Mesenchymal stem cell (in vitro differentiated cells and primary cell): ENCODE data around the gene TPTE2.
"Not testable (repeated sequence)": the region's sequence is repeated elsewhere in the genome, so short reads cannot be mapped to it uniquely, and the experiment has no call there.

ENCODE experiments used
- DNase-seq: peaks from one replicate; pipeline ENCODE4 v3.0.0-alpha.2; 2013
- H2AFZ ChIP-seq: one replicate; pipeline ENCODE4 v1.6.1; 2013; ENCODE audit warnings: low read depth, mild to moderate bottlenecking, control low read depth, inconsistent platforms, low read length, moderate library complexity
- H2AK5ac ChIP-seq: 2 replicates; pipeline ENCODE4 v1.6.1; 2013; ENCODE audit warnings: low read length, moderate library complexity, mild to moderate bottlenecking, inconsistent platforms; ENCODE audit not compliant: severe bottlenecking
- H2BK120ac ChIP-seq: one replicate; pipeline ENCODE4 v1.6.1; 2013; ENCODE audit warnings: low read depth, mild to moderate bottlenecking, inconsistent platforms, low read length, moderate library complexity
- H2BK12ac ChIP-seq, 2 experiments: one replicate each; pipeline ENCODE4 v1.6.1; 2013; ENCODE audit warnings: inconsistent platforms in 2 of 2, low read length in 2 of 2, mild to moderate bottlenecking in 2 of 2, moderate library complexity in 2 of 2, control low read depth in 1 of 2
- H2BK15ac ChIP-seq: one replicate; pipeline ENCODE4 v1.6.1; 2013; ENCODE audit warnings: mild to moderate bottlenecking, low read depth, inconsistent platforms; ENCODE audit not compliant: poor library complexity, severe bottlenecking
- H2BK5ac ChIP-seq: 2 replicates; pipeline ENCODE4 v1.6.1; 2013; ENCODE audit warnings: low read depth, mild to moderate bottlenecking, low read length, control low read depth, inconsistent platforms; ENCODE audit not compliant: poor library complexity, severe bottlenecking
- H3K14ac ChIP-seq, 2 experiments: one replicate each; pipeline ENCODE4 v1.6.1; 2013; ENCODE audit warnings: inconsistent platforms in 2 of 2, low read length in 2 of 2, control low read depth in 1 of 2, mild to moderate bottlenecking in 1 of 2, moderate library complexity in 1 of 2
- H3K18ac ChIP-seq, 2 experiments: one replicate each; pipeline ENCODE4 v1.6.1; 2013; ENCODE audit warnings: inconsistent platforms in 2 of 2, low read length in 2 of 2, control low read depth in 1 of 2, low read depth in 1 of 2, mild to moderate bottlenecking in 1 of 2
- H3K23ac ChIP-seq, 2 experiments: one replicate each; pipeline ENCODE4 v1.6.1; 2013; ENCODE audit warnings: inconsistent platforms in 2 of 2, low read length in 2 of 2, mild to moderate bottlenecking in 2 of 2, moderate library complexity in 2 of 2, control low read depth in 1 of 2
- H3K27ac ChIP-seq: 2 replicates; pipeline ENCODE4 v1.5.1; 2013; ENCODE audit warnings: mild to moderate bottlenecking, moderate library complexity, low read length, control low read depth, inconsistent platforms; ENCODE audit not compliant: poor library complexity, severe bottlenecking
- H3K27me3 ChIP-seq, 2 experiments: 2 replicates each; pipeline versions ENCODE4 v1.6.1 to v1.7.0; 2013; ENCODE audit warnings: low read length in 2 of 2, mild to moderate bottlenecking in 2 of 2, moderate library complexity in 2 of 2, control low read depth in 1 of 2, inconsistent platforms in 1 of 2; ENCODE audit not compliant: control insufficient read depth in 1 of 2, insufficient read depth in 1 of 2
- H3K36me3 ChIP-seq, 2 experiments: 2 replicates each; pipeline versions ENCODE4 v1.6.1 to v1.7.0; 2013; ENCODE audit warnings: low read length in 2 of 2, control low read depth in 1 of 2, inconsistent platforms in 1 of 2, low read depth in 1 of 2, mild to moderate bottlenecking in 1 of 2; ENCODE audit not compliant: insufficient read depth in 2 of 2, control insufficient read depth in 1 of 2
- H3K4ac ChIP-seq, 2 experiments: one replicate each; pipeline ENCODE4 v1.6.1; 2013; ENCODE audit warnings: inconsistent platforms in 2 of 2, low read length in 2 of 2, mild to moderate bottlenecking in 2 of 2, moderate library complexity in 2 of 2, control low read depth in 1 of 2, low read depth in 1 of 2
- H3K4me1 ChIP-seq: 2 replicates; pipeline ENCODE4 v1.6.1; 2013; ENCODE audit warnings: low read depth, low read length, control low read depth; ENCODE audit not compliant: control insufficient read depth, insufficient read depth
- H3K4me2 ChIP-seq: 2 replicates; pipeline ENCODE4 v1.6.1; 2013; ENCODE audit warnings: low read length, mild to moderate bottlenecking, inconsistent platforms; ENCODE audit not compliant: poor library complexity, severe bottlenecking
- H3K4me3 ChIP-seq, 2 experiments: 2 replicates each; pipeline versions ENCODE4 v1.5.1 to v1.7.0; 2013; ENCODE audit warnings: low read length in 2 of 2, mild to moderate bottlenecking in 2 of 2, control low read depth in 1 of 2, low read depth in 1 of 2; ENCODE audit not compliant: insufficient read depth in 1 of 2
- H3K79me1 ChIP-seq: replicated peaks from 2 replicates; pipeline ENCODE4 v1.6.1; 2013; ENCODE audit warnings: mild to moderate bottlenecking, control low read depth, low read length, inconsistent platforms; ENCODE audit not compliant: poor library complexity, severe bottlenecking
- H3K9ac ChIP-seq: 2 replicates; pipeline ENCODE4 v1.7.0; 2013; ENCODE audit warnings: mild to moderate bottlenecking, low read length, moderate library complexity
- H3K9me3 ChIP-seq: 2 replicates; pipeline ENCODE4 v1.7.0; 2013; ENCODE audit warnings: mild to moderate bottlenecking, low read length; ENCODE audit not compliant: control insufficient read depth
- H4K8ac ChIP-seq: one replicate; pipeline ENCODE4 v1.6.1; 2013; ENCODE audit warnings: inconsistent platforms, mild to moderate bottlenecking, low read length, moderate library complexity
- H4K91ac ChIP-seq: one replicate; pipeline ENCODE4 v1.6.1; 2013; ENCODE audit warnings: mild to moderate bottlenecking, low read length, inconsistent platforms
- WGBS: methylation state at CpG from one replicate; pipeline ENCODE4 v1.1.7; 2013; ENCODE audit warnings: mixed read lengths; 5-methylcytosine and 5-hydroxymethylcytosine counted together

Gene TPTE2

DNA sequence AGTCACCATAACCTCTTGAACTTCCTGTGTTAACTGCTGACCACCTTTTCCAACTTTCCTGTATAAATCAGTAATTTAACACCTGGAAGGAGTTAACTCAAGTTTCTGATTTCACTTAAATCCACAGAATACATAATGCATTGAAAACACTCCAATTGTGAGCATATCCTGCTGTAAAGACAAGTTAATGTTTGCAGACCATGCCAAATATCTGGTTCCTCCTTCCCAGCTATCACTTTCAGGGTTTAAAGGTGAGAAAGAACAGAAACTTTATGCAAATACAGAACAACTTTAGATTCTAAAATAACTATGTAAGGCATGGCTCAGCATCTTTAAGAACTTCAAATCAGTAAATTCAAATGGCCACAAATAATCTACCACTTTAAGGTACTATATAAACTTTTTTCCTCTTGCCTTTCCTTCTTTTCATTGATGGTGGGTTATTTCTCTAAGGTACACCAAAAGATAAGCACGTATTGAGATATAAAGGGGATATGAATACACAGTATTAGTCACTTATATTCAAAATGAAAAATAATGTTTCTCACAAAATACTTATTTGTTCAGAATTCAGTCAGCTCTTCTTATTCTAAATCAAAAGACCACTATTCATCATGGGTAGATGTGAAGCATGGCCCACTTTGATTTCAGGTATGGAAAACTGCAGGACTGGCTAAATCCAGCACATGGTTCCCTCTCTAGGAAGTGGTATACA is 6.6 kb upstream of the TPTE2 start:
- H4K91ac ChIP-seq, result no peak overlapping the region
- WGBS, result no CpG with 5 or more reads among the region's 1 CpG
- no peak for DNase-seq

DNA sequence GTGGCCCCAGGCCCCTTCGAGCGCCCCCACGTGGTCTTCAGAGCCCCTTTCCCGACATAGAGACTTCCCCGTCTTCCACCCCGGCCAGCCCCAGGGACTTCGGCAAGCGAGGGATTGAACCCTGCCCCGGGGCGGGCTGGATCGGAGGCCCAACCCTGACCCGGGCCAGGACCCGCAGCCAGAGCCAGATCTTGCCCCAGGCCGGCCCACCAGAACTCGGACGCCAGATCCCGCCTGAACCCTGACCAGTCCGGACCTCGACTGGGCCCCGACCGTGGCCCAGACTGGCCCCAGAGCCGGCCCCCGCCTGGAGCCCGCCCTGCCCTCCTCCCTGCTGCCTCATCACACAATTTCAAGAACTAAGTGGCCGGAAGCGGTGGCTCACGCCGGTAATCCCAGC is 253 bp upstream of the TPTE2 start:
- 88% methylated on average over 27 of the region's 28 CpGs for WGBS
- H2BK5ac ChIP-seq, result no peak overlapping the region

More for the DNA sequence above, 6.6 kb upstream of the TPTE2 start:
- Histone ChIP-seq H2AFZ (no peak overlapping the region), H3K9ac (no peak overlapping the region), H2BK15ac (no peak overlapping the region), H3K4ac (no peak overlapping the region), H3K9me3 (no peaks in the 10 kb centered on the region), H3K4me3 (no peak overlapping the region), H3K23ac (no peak overlapping the region), H3K27me3 (peaks cover 0 to 5% of the 10 kb centered on the region in 2 experiments), H3K79me1 (no peaks in the 10 kb centered on the region), H3K4me2 (no peak overlapping the region), H2AK5ac (no peak overlapping the region), H3K14ac (no peak overlapping the region), H3K18ac (no peak overlapping the region), H2BK120ac (no peak overlapping the region), H3K27ac (no peak overlapping the region), H4K8ac (no peak overlapping the region), H3K36me3 (no peaks in the 10 kb centered on the region), H2BK12ac (no peak overlapping the region), H3K4me1 (no peaks in the 10 kb centered on the region), H2BK5ac (no peak overlapping the region)

DNA sequence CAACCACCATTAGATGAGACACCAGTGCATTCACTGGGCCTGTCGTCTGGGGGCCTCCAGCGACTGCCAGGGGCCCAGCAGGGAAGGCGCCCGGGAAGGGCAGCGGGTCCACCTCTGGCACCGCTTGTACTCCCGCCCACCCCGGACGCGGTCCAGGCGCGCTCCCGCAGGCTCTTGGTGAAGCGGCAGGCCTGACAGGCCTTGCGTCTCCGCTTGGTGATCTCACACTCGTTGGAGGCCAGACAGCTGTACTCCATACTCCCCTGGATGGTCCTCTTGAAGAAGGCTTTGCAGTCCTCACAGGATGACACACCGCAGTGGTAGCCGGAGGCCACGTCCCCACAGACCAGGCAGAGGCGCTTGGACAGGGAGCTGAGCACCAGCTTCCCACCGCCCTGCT is 660 bp downstream of the TPTE2 start:
- not testable (repeated sequence) for H2BK120ac ChIP-seq, H3K27ac ChIP-seq, H2BK5ac ChIP-seq, H3K27me3 ChIP-seq, H2BK12ac ChIP-seq, H3K14ac ChIP-seq, H4K91ac ChIP-seq, H3K4me2 ChIP-seq, H2BK15ac ChIP-seq, H2AK5ac ChIP-seq, H3K36me3 ChIP-seq, DNase-seq, H3K9me3 ChIP-seq, H4K8ac ChIP-seq, H3K4ac ChIP-seq, H2AFZ ChIP-seq, H3K18ac ChIP-seq, H3K4me3 ChIP-seq, H3K79me1 ChIP-seq, H3K9ac ChIP-seq, H3K4me1 ChIP-seq, H3K23ac ChIP-seq
- 85% methylated on average over 18 of the region's 22 CpGs for WGBS

More for the DNA sequence above, 253 bp upstream of the TPTE2 start:
- Histone ChIP-seq H3K27me3 (peaks cover 0 to 5% of the 10 kb centered on the region in 2 experiments), H3K4ac (no peak overlapping the region), H3K27ac (no peak overlapping the region), H3K79me1 (no peaks in the 10 kb centered on the region), H3K4me1 (no peaks in the 10 kb centered on the region), H2BK12ac (no peak overlapping the region), H4K8ac (no peak overlapping the region), H2AK5ac (no peak overlapping the region), H2BK120ac (no peak overlapping the region), H3K4me2 (no peak overlapping the region), H2BK15ac (no peak overlapping the region), H4K91ac (no peak overlapping the region), H3K18ac (no peak overlapping the region), H3K9ac (no peak overlapping the region), H2AFZ (no peak overlapping the region), H3K4me3 (no peak overlapping the region), H3K36me3 (no peaks in the 10 kb centered on the region), H3K14ac (no peak overlapping the region), H3K23ac (no peak overlapping the region), H3K9me3 (no peaks in the 10 kb centered on the region)
- DNase-seq, result no peak

DNA sequence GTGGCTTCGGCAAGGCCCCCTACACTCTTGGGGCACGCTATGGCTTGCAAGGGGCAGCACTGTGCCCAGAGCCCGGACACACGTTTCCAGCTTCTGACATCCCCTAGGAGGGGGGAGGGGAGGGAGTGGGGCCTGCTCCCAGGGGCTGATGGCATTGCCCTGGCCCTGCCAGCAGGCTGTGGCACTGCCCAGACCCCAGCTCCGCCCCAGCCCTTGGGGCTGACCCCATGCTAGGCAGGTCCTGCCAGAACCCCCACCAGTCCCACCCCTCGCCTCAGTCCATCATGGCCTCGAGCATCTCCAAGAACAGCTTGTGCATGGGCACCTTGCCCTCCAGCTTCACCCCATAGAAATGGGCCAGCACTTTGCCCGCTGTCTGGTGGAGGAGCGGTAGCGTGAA is 1.6 kb downstream of the TPTE2 start:
- H3K14ac ChIP-seq, H3K36me3 ChIP-seq, H3K27ac ChIP-seq, H3K23ac ChIP-seq, DNase-seq, H3K4me1 ChIP-seq, H3K4me3 ChIP-seq, H4K8ac ChIP-seq, H2BK5ac ChIP-seq, H2AFZ ChIP-seq, H3K9ac ChIP-seq, H3K27me3 ChIP-seq, H3K79me1 ChIP-seq, H3K18ac ChIP-seq, H3K9me3 ChIP-seq, H2BK120ac ChIP-seq, H3K4ac ChIP-seq, H4K91ac ChIP-seq, H2BK15ac ChIP-seq, H2AK5ac ChIP-seq, H3K4me2 ChIP-seq, H2BK12ac ChIP-seq: not testable (repeated sequence)
- no CpG with 5 or more reads among the region's 10 CpGs for WGBS
